Osteoblast (primary cell): ENCODE data around the gene ITGB1. TPM values are rescaled to one million over a fixed set of nuclear protein-coding genes. Genes with fewer than 3 reads are reported as not detected.
"Not testable (repeated sequence)": the region's sequence is repeated elsewhere in the genome, so short reads cannot be mapped to it uniquely, and the experiment has no call there.

Experiments
- DNase-seq: peaks from one replicate; pipeline ENCODE4 v3.0.0; 2011; ENCODE audit warnings: low spot score, mixed read lengths; ENCODE audit not compliant: insufficient read length; ENCODE audit errors: missing footprints
- H2AFZ ChIP-seq: 2 replicates; pipeline ENCODE4 v1.6.0; 2011; ENCODE audit warnings: mild to moderate bottlenecking, low read length
- H3K27ac ChIP-seq: 2 replicates; pipeline ENCODE4 v1.5.1; 2011; ENCODE audit warnings: mild to moderate bottlenecking, low read depth, low read length, moderate library complexity
- H3K27me3 ChIP-seq: 2 replicates; pipeline ENCODE4 v1.6.0; 2012; ENCODE audit warnings: mild to moderate bottlenecking, control low read depth, inconsistent platforms, low read length, moderate library complexity; ENCODE audit not compliant: insufficient read depth
- H3K36me3 ChIP-seq: 2 replicates; pipeline ENCODE4 v1.5.1; 2011; ENCODE audit warnings: mild to moderate bottlenecking, low read length, control low read depth, moderate library complexity; ENCODE audit not compliant: insufficient read depth
- H3K4me1 ChIP-seq: 2 replicates; pipeline ENCODE4 v1.5.1; 2011; ENCODE audit warnings: mild to moderate bottlenecking, low read length, control low read depth, moderate library complexity; ENCODE audit not compliant: insufficient read depth
- H3K4me2 ChIP-seq: 2 replicates; pipeline ENCODE4 v1.6.0; 2011; ENCODE audit warnings: mild to moderate bottlenecking, low read length; ENCODE audit not compliant: insufficient read depth
- H3K4me3 ChIP-seq: fragments of 200-600 bp; sonication (generic); 3 replicates; pipeline ENCODE4 v1.5.1; 2012; ENCODE audit warnings: mild to moderate bottlenecking, low read length, inconsistent platforms; ENCODE audit not compliant: insufficient read depth
- H3K79me2 ChIP-seq: 2 replicates; pipeline ENCODE4 v1.6.0; 2012; ENCODE audit warnings: mild to moderate bottlenecking, low read length, control low read depth, inconsistent platforms; ENCODE audit not compliant: insufficient read depth
- H3K9me3 ChIP-seq: 2 replicates; pipeline ENCODE4 v1.5.1; 2011; ENCODE audit warnings: low read depth, low read length, control low read depth
- H4K20me1 ChIP-seq: 2 replicates; pipeline ENCODE4 v1.6.0; 2012; ENCODE audit warnings: mild to moderate bottlenecking, low read length, control low read depth; ENCODE audit not compliant: insufficient read depth
- total RNA-seq: library from RNA; depleted of rRNA; stranded (reverse); fragments of >200 nt; gene quantifications from 2 replicates; pipeline ENCODE4 v1.2.3, GENCODE V29; 2012
- TF ChIP-seq, protein P1 (sequence below): IDR thresholded peaks from 2 replicates; pipeline ENCODE4 v1.5.1; 2011; ENCODE audit warnings: mild to moderate bottlenecking, low read depth, low read length, moderate library complexity; ENCODE audit errors: extremely low read depth

The ITGB1 gene
- total RNA-seq, 1 donor: 1,742 TPM

DNA sequence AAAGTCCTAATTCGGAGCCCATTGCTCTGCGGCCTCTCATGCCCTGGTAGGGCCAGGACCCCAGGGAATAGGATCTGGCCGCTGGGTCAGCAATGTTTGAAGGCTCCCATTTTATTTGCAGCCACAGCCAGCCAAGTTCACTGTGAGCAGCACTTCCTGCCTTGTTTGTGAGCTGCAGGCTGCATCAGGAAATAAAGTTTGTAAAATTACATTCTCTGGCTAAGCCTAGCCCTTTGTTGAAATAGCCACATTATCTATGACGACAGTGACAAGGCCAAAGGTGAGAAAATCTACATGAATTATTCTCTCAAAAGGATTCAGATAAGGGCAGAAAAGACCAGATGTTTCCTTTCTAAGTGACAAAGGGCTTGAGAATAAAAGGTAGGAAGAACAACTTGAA, 23.7 kb upstream of the ITGB1 start:
- Histone ChIP-seq H3K4me1 (peaks cover 64% of the 10 kb centered on the region), H3K79me2 (peaks cover 6% of the 10 kb centered on the region)

GRCh38 chr10:32980558-32981468, 22.8 kb upstream of the ITGB1 start:
- peaks cover 6% of the 10 kb centered on the region for H3K79me2 ChIP-seq
- peaks cover 57% of the 10 kb centered on the region for H3K4me1 ChIP-seq
- TF ChIP-seq, protein P1, sequence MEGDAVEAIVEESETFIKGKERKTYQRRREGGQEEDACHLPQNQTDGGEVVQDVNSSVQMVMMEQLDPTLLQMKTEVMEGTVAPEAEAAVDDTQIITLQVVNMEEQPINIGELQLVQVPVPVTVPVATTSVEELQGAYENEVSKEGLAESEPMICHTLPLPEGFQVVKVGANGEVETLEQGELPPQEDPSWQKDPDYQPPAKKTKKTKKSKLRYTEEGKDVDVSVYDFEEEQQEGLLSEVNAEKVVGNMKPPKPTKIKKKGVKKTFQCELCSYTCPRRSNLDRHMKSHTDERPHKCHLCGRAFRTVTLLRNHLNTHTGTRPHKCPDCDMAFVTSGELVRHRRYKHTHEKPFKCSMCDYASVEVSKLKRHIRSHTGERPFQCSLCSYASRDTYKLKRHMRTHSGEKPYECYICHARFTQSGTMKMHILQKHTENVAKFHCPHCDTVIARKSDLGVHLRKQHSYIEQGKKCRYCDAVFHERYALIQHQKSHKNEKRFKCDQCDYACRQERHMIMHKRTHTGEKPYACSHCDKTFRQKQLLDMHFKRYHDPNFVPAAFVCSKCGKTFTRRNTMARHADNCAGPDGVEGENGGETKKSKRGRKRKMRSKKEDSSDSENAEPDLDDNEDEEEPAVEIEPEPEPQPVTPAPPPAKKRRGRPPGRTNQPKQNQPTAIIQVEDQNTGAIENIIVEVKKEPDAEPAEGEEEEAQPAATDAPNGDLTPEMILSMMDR: no peak
- H3K27me3 ChIP-seq: no peaks in the 10 kb centered on the region
- H3K9me3 ChIP-seq: no peaks in the 10 kb centered on the region
- H3K4me2 ChIP-seq: peak overlapping the region; percentile 87
- DNase-seq: peak; percentile 89
- H3K4me3 ChIP-seq: peak overlapping the region; percentile 67
- peak overlapping the region; percentile 49 for H2AFZ ChIP-seq
- H4K20me1 ChIP-seq: no peaks in the 10 kb centered on the region
- no peaks in the 10 kb centered on the region for H3K36me3 ChIP-seq
- H3K27ac ChIP-seq: peak overlapping the region; percentile 97

More for the DNA sequence above, 23.7 kb upstream of the ITGB1 start:
- Histone ChIP-seq H2AFZ (no peak overlapping the region), H3K27me3 (no peaks in the 10 kb centered on the region), H3K36me3 (no peaks in the 10 kb centered on the region), H4K20me1 (no peaks in the 10 kb centered on the region), H3K9me3 (no peaks in the 10 kb centered on the region), H3K27ac (peak overlapping the region; percentile 97), H3K4me2 (peak overlapping the region; percentile 58), H3K4me3 (no peak overlapping the region)
- no peak for DNase-seq
- TF ChIP-seq, protein P1: no peak

GRCh38 chr10:32980242-32980557, 22.2 kb upstream of the ITGB1 start:
- Histone ChIP-seq H3K27me3 (no peaks in the 10 kb centered on the region), H3K4me3 (peak overlapping the region; percentile 67), H3K4me1 (peaks cover 51% of the 10 kb centered on the region), H3K9me3 (no peaks in the 10 kb centered on the region), H3K79me2 (peaks cover 5% of the 10 kb centered on the region), H3K36me3 (no peaks in the 10 kb centered on the region), H3K27ac (peak overlapping the region; percentile 97), H3K4me2 (peak overlapping the region; percentile 87), H4K20me1 (no peaks in the 10 kb centered on the region), H2AFZ (peak overlapping the region; percentile 49)
- TF ChIP-seq, protein P1: no peak
- DNase-seq: no peak

GRCh38 chr10:32979719-32980118, 21.7 kb upstream of the ITGB1 start:
- H3K4me1 ChIP-seq: peaks cover 48% of the 10 kb centered on the region
- H3K27me3 ChIP-seq, H3K79me2 ChIP-seq, H3K4me3 ChIP-seq, H3K36me3 ChIP-seq, H4K20me1 ChIP-seq, H2AFZ ChIP-seq, DNase-seq, H3K9me3 ChIP-seq: not testable (repeated sequence)
- peak overlapping the region; percentile 97 for H3K27ac ChIP-seq
- peak overlapping the region; percentile 87 for H3K4me2 ChIP-seq
